Right cardiac atrium (tissue), 5 donors: Measurements from ENCODE around the gene SLC9A8. TPM values are rescaled to one million over a fixed set of nuclear protein-coding genes. Genes with fewer than 3 reads are reported as not detected.
A peak's percentile ranks its signal among the peaks of the same experiment; 100 is the strongest.
"Not testable (repeated sequence)": the region's sequence is repeated elsewhere in the genome, so short reads cannot be mapped to it uniquely, and the experiment has no call there.

Source experiments
- ATAC-seq, 2 donors: fragments of 200-7000 bp; cut with Tn5 transposase; one replicate each; pipeline versions ENCODE4 v1.8.0 to v1.9.1; 2020; ENCODE audit warnings: moderate library complexity in 2 of 2, mild to moderate bottlenecking in 1 of 2
- DNase-seq, 3 donors: peaks; one replicate each; pipeline ENCODE4 v3.0.0-alpha.2; 2020
- H3K27ac ChIP-seq: one replicate; pipeline ENCODE4 v1.5.1; 2013; ENCODE audit warnings: mild to moderate bottlenecking, low read length, control low read depth, moderate library complexity
- H3K27me3 ChIP-seq: one replicate; pipeline ENCODE4 v1.6.1; 2013; ENCODE audit not compliant: control insufficient read depth, insufficient read depth
- H3K4me1 ChIP-seq: one replicate; pipeline ENCODE4 v1.6.1; 2013; ENCODE audit warnings: low read length; ENCODE audit not compliant: control insufficient read depth, insufficient read depth
- H3K4me3 ChIP-seq: one replicate; pipeline ENCODE4 v1.5.1; 2013; ENCODE audit warnings: low read length, control low read depth
- H3K9me3 ChIP-seq: one replicate; pipeline ENCODE4 v1.6.1; 2013; ENCODE audit warnings: low read length; ENCODE audit not compliant: control insufficient read depth
- WGBS: extraction: QIAGEN DNeasy Blood & Tissue Kit; methylation state at CpG from one replicate; pipeline ENCODE4 v1.1.7; 2013; 5-methylcytosine and 5-hydroxymethylcytosine counted together
- intact Hi-C, 4 donors: fragments of 100-400 bp; cut with DNase I; formaldehyde crosslinking; loops; one replicate each; pipeline versions ENCODE4 v1.11.0 to v1.14.0; 2022 to 2023
- long read RNA-seq, 4 donors: library from polyadenylated mRNA; unstranded; transcript quantifications; one replicate each; pipeline ENCODE4 v2.0.0, GENCODE V29; 2020 to 2021
- polyA plus RNA-seq: library from polyadenylated mRNA; stranded (reverse); fragments of 200-250 nt; gene quantifications from one replicate; pipeline ENCODE4 v1.2.3, GENCODE V29; 2013
- total RNA-seq, 4 donors: library from RNA; stranded (reverse); fragmentation: NEBNext Ultra II Directional; extraction: Animal tissue kit (Norgen Biotek cat#: 25700); gene quantifications; one replicate each; pipeline ENCODE4 v1.2.1, GENCODE V29; 2021
- donor health status: healthy with polysubstance abuse.
- donor health status: DM: no; HTN: yes; CAD: no.
- donor health status: DM: no; HTN: no; CAD: no.
- donor health status: DM: no; HTN: yes; CAD: no; lungs with severe emphysema.
- donor health status: DM: yes; HTN: yes; CAD: no.

Gene SLC9A8, protein sequence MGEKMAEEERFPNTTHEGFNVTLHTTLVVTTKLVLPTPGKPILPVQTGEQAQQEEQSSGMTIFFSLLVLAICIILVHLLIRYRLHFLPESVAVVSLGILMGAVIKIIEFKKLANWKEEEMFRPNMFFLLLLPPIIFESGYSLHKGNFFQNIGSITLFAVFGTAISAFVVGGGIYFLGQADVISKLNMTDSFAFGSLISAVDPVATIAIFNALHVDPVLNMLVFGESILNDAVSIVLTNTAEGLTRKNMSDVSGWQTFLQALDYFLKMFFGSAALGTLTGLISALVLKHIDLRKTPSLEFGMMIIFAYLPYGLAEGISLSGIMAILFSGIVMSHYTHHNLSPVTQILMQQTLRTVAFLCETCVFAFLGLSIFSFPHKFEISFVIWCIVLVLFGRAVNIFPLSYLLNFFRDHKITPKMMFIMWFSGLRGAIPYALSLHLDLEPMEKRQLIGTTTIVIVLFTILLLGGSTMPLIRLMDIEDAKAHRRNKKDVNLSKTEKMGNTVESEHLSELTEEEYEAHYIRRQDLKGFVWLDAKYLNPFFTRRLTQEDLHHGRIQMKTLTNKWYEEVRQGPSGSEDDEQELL
- total RNA-seq, result 1 to 10 TPM; 6.9 to 7.3 (median 7.3) TPM
- polyA plus RNA-seq, result 6.0 TPM
- long read RNA-seq, donor 1, partial matches to known transcripts, result 0 of 10 reads
- long read RNA-seq, donor 1, other reads (novel, unspliced or antisense), result 10 of 10 reads
- long read RNA-seq, donor 2, partial matches to known transcripts, result 0 of 5 reads
- long read RNA-seq, donor 2, other reads (novel, unspliced or antisense), result 5 of 5 reads
- long read RNA-seq, donor 3, partial matches to known transcripts, result 10 of 12 reads
- long read RNA-seq, donor 3, other reads (novel, unspliced or antisense), result 1 of 12 reads
- long read RNA-seq, donor 4, partial matches to known transcripts, result 7 of 7 reads
- long read RNA-seq, donor 4, other reads (novel, unspliced or antisense), result 0 of 7 reads

DNA sequence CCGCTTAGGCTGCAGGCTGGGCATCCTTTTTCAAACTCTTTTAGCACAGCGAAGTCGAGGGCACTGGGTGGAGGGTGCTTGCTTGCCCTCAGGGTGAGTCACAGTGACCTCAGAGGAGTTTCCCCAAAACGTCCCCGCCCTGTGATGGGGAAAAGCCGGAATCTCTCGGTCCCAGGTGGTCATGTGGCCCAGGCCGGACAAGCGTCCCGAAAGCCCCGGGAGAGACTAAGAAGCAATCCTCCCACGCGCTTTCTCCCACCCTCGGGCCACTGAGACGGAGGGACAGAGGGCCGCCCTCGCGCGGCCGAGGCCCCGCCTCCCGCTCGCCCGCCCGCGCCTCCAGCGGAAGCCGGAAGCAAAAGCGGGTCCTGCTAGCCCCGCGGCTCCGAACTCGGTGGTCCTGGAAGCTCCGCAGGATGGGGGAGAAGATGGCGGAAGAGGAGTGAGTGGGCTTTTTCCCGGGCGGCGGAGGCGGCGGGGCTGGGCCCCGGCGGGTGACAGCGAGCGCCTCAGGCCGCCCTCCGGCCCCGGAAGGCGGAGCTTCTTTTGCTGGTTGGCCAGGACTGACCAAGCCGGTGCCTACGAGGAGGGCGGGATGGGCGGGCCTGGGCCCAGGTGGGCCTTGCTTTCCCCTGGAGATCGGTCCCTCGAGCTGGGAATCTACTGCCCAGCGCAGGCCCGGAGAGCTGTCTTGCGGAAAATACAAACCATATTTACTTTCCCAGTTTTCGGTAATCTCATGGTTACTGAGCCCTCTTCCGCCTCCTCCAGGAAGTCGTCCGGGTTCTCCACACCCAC lies at the start of gene SLC9A8:
Gene SLC9A8 (plus strand): TSS at position 322 of the 798 bp plus-strand sequence. CDS start 95 bp downstream, at position 417.
- under 1% methylated on average over 61 of the region's 61 CpGs for WGBS
- peak; percentile 97 to 98 for ATAC-seq
- H3K27ac ChIP-seq, result peak within 1 kb of the TSS; percentile 89
- H3K4me3 ChIP-seq, result peak within 1 kb of the TSS; percentile 87
- H3K27me3 ChIP-seq, result no peaks in the 10 kb centered on the region
- no peaks in the 10 kb centered on the region for H3K9me3 ChIP-seq
- peak; percentile 93 to 96 (median 95) for DNase-seq
- peaks cover 8% of the 10 kb centered on the region for H3K4me1 ChIP-seq
- intact Hi-C loops, result loop anchor here in 2 of 4 donors (10.0 kb wide), 2 partner anchors 98 to 198 kb away; partner anchors contain the start of gene B4GALT5 (in 2 of the 2)

DNA sequence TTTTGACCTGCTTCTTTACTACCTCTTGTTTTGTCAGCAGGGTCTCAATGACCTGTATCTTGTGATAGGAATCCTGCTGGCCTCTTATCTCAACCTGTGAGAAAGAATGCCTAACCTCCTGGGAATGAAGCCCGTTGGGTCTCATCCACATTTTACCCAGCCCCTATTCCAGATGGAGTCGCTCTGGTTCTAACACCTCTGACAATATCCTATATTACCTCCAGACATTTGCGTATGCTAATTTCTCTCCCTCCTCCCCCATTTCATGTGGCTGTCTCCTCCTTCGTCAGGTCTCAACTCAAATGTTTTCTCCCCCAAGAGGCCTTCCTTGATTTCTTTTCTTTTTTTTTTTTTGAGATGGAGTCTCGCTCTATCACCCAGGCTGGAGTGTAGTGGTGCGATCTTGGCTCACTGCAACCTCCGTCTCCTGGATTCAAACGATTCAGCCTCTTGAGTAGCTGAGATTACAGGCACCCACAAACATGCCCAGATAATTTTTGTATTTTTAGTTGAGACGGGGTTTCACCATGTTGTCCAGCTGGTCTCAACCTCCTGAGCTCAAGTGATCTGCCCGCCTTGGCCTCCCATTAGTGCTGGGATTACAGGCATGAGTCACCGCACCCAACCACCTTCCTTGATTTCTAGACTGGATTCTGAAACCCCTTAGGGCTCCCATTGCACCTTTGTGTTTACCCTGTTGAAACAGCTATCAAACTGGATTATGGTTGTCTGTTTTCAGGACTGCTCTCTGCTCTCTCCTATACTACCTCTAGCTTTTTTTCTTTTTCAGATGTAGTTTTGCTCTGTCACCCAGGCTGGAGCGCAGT lies 49.5 kb upstream of the SLC9A8 start:
- 75% methylated on average over 12 of the region's 12 CpGs for WGBS
- no peaks in the 10 kb centered on the region for H3K27me3 ChIP-seq
- DNase-seq (no peak), ATAC-seq (no peak)
- intact Hi-C loops, result no loop called here
- peaks cover 2% of the 10 kb centered on the region for H3K4me1 ChIP-seq
- H3K27ac ChIP-seq, result no peak overlapping the region
- H3K4me3 ChIP-seq, result no peak overlapping the region
- H3K9me3 ChIP-seq, result no peaks in the 10 kb centered on the region

DNA sequence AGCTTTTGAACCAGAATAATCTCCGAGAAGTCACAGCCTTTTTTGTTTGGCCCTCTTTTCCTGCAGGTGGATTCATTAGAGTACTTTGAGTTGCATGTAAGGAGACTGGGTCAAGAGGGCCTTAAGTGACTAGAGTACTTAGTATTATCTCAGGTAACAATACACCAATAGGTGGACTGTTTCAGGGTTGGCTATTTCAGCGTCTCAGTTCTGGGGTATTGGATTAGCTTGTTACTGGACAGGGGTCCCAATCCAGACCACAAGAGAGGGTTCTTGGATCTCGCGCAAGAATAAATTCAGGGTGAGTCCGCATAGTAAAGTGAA lies 47.3 kb upstream of the SLC9A8 start:
- ATAC-seq, result no peak
- Histone ChIP-seq H3K4me1 (peaks cover 2% of the 10 kb centered on the region), H3K27ac (no peak overlapping the region), H3K4me3 (no peak overlapping the region), H3K9me3 (no peaks in the 10 kb centered on the region), H3K27me3 (no peaks in the 10 kb centered on the region)
- no peak for DNase-seq
- WGBS, result 90% methylated on average over 5 of the region's 5 CpGs
- intact Hi-C loops, result no loop called here

DNA sequence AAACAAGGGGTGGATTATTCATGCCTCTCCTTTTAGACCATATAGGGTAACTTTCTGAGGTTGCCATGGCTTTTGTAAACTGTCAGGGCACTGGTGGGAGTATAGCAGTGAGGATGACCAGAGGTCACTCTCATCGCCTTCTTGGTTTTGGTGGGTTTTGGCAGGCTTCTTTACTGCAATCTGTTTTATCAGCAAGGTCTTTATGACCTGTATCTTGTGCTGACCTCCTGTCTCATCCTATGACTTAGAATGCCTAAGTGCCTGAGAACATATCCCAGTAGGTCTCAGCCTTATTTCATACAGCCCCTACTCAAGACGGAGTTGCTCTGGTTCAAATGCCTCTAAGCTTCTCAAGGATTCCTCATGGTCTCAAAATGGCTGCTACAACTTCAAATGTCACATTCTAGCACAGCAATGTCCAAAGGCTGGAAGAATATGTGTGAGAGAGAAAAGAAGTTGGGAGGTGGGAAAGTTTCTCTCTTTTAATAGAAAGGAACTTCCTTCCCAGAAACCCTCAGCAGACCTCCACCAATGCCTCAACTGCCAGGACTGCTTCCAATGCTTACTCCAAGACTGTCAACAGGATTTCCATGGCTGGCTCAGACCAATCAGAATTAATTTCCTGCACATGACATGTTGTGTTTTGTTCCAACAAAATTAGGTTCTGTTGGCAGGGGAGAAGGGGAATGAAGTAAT lies 46.6 kb upstream of the SLC9A8 start:
- peaks cover 2% of the 10 kb centered on the region for H3K4me1 ChIP-seq
- 91% methylated on average over 2 of the region's 2 CpGs for WGBS
- intact Hi-C loops, result no loop called here
- no peaks in the 10 kb centered on the region for H3K27me3 ChIP-seq
- no peak for DNase-seq
- no peak for ATAC-seq
- no peaks in the 10 kb centered on the region for H3K9me3 ChIP-seq
- no peak overlapping the region for H3K27ac ChIP-seq
- no peak overlapping the region for H3K4me3 ChIP-seq

DNA sequence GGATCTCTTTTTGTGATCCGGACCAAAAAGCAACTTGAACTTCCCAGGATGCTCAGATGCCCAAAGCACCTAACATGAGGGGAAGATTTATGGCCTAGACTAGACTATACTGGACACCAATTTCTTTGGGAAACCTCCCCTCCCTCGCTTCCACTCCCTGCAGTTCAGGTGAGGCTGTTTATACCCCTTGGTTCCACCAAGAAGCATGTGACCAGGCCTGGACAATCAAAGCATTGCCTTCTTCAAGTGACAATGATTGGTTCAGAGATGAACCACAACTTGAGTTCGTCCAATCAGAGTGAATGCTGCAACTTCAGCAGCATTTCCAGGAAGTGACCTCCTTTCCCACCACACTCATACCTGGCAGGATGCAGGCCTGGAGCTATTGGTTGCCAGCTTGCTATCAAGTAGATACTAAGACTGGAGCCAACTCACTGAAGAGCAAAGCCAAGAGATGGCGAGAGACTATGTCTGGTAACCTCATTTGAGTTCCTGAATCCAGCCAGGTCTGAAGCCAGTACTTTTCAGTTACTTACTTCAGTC lies 45.6 kb upstream of the SLC9A8 start:
- Histone ChIP-seq H3K27ac (no peak overlapping the region), H3K4me3 (no peak overlapping the region), H3K9me3 (no peaks in the 10 kb centered on the region), H3K4me1 (peaks cover 2% of the 10 kb centered on the region), H3K27me3 (no peaks in the 10 kb centered on the region)
- WGBS, result 84% methylated on average over 4 of the region's 4 CpGs
- ATAC-seq (no peak), DNase-seq (no peak)
- intact Hi-C loops, result no loop called here

DNA sequence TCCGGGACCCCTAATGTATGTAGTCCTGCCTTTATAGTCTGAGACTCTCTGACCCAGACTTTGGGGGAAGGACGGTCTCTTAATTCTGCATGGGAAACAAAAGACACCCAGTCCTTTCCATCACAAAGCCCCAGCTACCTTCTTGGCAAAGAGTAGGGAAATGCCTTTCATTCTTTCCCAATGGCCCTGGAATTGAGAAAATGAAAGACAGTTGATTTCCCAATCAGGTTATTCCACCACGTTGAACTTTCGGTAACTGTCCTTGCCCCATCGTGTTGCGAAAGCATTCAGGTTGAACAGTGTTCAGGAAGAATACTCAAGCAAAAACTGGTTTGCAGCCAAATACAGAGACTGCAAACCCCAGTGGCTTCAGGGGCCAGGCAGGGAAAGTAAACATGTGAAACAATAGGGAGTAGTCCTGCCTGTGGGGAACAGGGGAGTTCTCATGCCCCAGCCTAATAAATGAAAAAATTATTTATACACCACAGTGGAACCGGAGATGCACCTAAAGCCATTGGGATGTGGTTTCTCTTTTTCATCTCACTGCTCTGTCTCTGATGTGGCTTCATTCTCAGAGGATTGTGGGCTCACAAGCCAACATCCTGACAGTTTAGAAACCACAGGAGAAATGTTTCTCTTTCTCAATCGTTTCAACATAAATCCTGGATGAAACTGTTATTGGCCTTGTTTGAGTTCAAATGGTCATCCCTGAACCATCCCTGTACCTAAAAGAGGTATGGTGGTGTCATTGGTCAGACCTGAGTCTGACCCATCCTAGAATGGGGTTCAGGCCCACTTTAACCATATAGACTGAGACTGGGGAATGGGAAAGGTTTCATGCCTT lies 44.2 kb upstream of the SLC9A8 start:
- intact Hi-C loops, result no loop called here
- no peaks in the 10 kb centered on the region for H3K9me3 ChIP-seq
- WGBS, result 33% methylated on average over 8 of the region's 8 CpGs
- peak overlapping the region; percentile 91 for H3K27ac ChIP-seq
- peak; percentile 58 to 85 for ATAC-seq
- H3K4me1 ChIP-seq, result peaks cover 5% of the 10 kb centered on the region
- H3K27me3 ChIP-seq, result no peaks in the 10 kb centered on the region
- DNase-seq, result peak in 2 of 3 donors; percentile 54
- no peak overlapping the region for H3K4me3 ChIP-seq

DNA sequence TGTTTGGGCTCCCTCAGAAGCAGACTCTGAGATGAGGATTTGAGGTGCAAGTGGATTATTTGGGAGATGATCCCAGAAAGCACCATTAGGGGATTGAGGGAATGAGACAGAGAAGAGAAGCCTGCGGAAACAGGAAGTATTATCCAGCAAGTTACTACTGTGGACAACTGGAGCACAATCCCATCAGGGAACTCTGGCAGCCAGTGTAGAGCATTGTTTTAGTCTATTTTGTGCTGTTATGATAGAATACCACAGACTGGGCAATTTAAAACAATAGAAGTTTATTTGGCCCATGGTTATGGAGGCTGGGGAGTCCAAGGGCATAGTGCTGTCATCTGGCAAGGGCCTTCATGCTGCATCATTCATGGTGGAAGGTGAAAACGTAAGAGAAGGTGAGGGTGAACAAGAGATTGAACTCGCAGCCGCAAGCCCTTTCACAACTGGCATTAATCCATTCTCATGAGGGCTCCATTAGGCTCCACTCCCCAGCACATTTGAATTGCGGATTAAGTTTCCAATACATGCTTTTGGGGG lies 43.5 kb upstream of the SLC9A8 start:
- Histone ChIP-seq H3K27ac (peak overlapping the region; percentile 39), H3K4me3 (no peak overlapping the region), H3K27me3 (no peaks in the 10 kb centered on the region), H3K9me3 (no peaks in the 10 kb centered on the region), H3K4me1 (peaks cover 5% of the 10 kb centered on the region)
- intact Hi-C loops, result no loop called here
- WGBS, result 93% methylated on average over 5 of the region's 5 CpGs
- no peak for DNase-seq
- ATAC-seq, result no peak

DNA sequence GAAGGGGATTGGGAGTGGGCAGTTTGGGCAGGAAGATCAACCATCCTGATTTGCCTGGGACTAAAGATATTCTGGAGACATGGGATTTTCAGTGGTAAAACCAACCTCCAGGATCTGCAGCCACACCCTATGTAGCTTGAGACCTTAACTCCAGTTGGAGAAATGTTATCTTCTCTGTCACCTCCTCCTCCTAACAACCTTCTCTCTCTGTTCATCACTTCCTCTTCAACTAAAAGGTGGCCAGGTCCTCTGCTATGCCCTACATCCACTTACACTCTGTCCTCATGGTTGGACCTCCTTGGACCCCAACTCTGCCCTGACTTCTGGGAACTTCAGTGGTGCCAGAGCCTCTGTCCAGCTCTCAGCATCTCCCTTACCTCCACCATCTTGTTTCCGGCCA lies 42.0 kb upstream of the SLC9A8 start:
- no peak for ATAC-seq
- no peaks in the 10 kb centered on the region for H3K9me3 ChIP-seq
- H3K4me1 ChIP-seq, result peaks cover 10% of the 10 kb centered on the region
- H3K27me3 ChIP-seq, result no peaks in the 10 kb centered on the region
- 97% methylated on average over 1 of the region's 1 CpG for WGBS
- DNase-seq, result no peak
- intact Hi-C loops, result no loop called here
- no peak overlapping the region for H3K27ac ChIP-seq
- H3K4me3 ChIP-seq, result no peak overlapping the region

DNA sequence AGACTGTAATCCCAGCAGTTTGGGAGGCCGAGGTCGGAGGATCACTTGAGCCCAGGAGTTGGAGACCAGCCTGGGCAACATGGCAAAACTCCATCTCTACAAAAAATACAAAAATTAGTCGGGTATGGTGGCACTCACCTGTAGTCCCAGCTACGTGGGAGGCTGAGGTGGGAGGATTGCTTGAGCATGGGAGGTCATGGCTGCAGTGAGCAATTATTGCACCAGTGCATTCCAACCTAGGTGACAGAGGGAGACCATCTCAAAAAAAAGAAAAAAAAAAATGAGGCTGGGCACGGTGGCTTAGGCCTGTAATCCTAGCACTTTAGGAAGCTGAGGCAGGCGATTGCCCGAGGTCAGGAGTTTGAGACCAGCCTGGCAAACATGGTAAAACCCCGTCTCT lies 38.4 kb upstream of the SLC9A8 start:
- intact Hi-C loops, ATAC-seq, H3K27ac ChIP-seq, H3K4me3 ChIP-seq, DNase-seq, H3K9me3 ChIP-seq, H3K27me3 ChIP-seq: not testable (repeated sequence)
- 96% methylated on average over 8 of the region's 8 CpGs for WGBS
- H3K4me1 ChIP-seq, result peaks cover 12% of the 10 kb centered on the region
